ENCODE results near the gene DAB1. TPM values are rescaled to one million over a fixed set of nuclear protein-coding genes. Genes with fewer than 3 reads are reported as not detected.

DAB1 gene
- total and polyA plus RNA-seq, 10 of the 15 experiments (the other 5 are each of a cell fraction or from before 2014, with no cell fraction given) = 0.02 to 0.10 (median 0.03) TPM; not detected in 5

DNA sequence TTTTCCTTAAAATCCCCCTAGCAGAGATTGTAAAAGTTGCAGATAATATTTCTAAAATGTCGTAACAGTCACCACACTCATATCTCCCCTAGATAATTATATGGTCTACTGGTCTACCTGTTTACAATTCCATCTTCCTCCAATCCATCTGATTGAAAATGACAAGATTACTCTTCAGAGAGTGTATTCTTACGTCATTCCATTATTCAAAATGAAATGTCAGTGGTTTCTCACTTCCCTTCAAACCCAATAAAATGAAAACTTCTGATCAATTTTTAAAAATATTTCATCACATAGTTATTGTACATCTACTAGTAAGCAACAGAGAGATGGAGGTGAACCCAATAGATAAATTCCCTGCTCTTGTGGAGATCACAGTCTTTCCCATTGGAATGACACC is 255.9 kb downstream of the DAB1 start (continued):
- TF ChIP-seq ZNF274 (IDR thresholded peaks at IDR 0.05; ENCODE audit: insufficient read depth, insufficient read length) = no peak
- no peak for TF ChIP-seq ZBTB40 (IDR thresholded peaks at IDR 0.05; ENCODE audit: borderline replicate concordance)
- TF ChIP-seq, protein P1, sequence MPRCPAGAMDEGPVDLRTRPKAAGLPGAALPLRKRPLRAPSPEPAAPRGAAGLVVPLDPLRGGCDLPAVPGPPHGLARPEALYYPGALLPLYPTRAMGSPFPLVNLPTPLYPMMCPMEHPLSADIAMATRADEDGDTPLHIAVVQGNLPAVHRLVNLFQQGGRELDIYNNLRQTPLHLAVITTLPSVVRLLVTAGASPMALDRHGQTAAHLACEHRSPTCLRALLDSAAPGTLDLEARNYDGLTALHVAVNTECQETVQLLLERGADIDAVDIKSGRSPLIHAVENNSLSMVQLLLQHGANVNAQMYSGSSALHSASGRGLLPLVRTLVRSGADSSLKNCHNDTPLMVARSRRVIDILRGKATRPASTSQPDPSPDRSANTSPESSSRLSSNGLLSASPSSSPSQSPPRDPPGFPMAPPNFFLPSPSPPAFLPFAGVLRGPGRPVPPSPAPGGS (IDR thresholded peaks at IDR 0.05; ENCODE audit: borderline replicate concordance, insufficient read depth, low read depth, low read length, poor library complexity, severe bottlenecking) = no peak
- no peak for TF ChIP-seq HCFC1 (IDR thresholded peaks at IDR 0.05; ENCODE audit: low read length)
- TF ChIP-seq CEBPB (IDR thresholded peaks at IDR 0.05; ENCODE audit: borderline replicate concordance in 1 of 2, low read depth in 2 of 2, low read length in 2 of 2) = no peak
- no peak for TF ChIP-seq RB1 (IDR thresholded peaks at IDR 0.05; ENCODE audit: borderline replicate concordance)
- TF ChIP-seq TCF12 (IDR thresholded peaks at IDR 0.05; ENCODE audit: low read depth, low read length) = no peak
- TF ChIP-seq ZBED1 (IDR thresholded peaks at IDR 0.05; ENCODE audit: borderline replicate concordance) = no peak
- TF ChIP-seq SMAD5 (IDR thresholded peaks at IDR 0.05; ENCODE audit: low read depth) = no peak
- TF ChIP-seq WRNIP1 (IDR thresholded peaks at IDR 0.05; ENCODE audit: borderline replicate concordance, low read depth, low read length) = no peak
- 0 out of 2 replicates have a peak, but pooled peaks have one; percentile 43 for TF ChIP-seq RELB (IDR thresholded peaks at IDR 0.05; ENCODE audit: low read depth)
- TF ChIP-seq, protein P2, sequence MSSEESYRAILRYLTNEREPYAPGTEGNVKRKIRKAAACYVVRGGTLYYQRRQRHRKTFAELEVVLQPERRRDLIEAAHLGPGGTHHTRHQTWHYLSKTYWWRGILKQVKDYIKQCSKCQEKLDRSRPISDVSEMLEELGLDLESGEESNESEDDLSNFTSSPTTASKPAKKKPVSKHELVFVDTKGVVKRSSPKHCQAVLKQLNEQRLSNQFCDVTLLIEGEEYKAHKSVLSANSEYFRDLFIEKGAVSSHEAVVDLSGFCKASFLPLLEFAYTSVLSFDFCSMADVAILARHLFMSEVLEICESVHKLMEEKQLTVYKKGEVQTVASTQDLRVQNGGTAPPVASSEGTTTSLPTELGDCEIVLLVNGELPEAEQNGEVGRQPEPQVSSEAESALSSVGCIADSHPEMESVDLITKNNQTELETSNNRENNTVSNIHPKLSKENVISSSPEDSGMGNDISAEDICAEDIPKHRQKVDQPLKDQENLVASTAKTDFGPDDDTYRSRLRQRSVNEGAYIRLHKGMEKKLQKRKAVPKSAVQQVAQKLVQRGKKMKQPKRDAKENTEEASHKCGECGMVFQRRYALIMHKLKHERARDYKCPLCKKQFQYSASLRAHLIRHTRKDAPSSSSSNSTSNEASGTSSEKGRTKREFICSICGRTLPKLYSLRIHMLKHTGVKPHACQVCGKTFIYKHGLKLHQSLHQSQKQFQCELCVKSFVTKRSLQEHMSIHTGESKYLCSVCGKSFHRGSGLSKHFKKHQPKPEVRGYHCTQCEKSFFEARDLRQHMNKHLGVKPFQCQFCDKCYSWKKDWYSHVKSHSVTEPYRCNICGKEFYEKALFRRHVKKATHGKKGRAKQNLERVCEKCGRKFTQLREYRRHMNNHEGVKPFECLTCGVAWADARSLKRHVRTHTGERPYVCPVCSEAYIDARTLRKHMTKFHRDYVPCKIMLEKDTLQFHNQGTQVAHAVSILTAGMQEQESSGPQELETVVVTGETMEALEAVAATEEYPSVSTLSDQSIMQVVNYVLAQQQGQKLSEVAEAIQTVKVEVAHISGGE (CRISPR knock-in tag; IDR thresholded peaks at IDR 0.05) = no peak
- no peak for TF ChIP-seq SUZ12 (IDR thresholded peaks at IDR 0.05; ENCODE audit: unreplicated experiment)
- no peak for TF ChIP-seq STAT1 (conservative IDR thresholded peaks at IDR 0.05)
- no peak for TF ChIP-seq USF1 (IDR thresholded peaks at IDR 0.05; ENCODE audit: borderline replicate concordance, extremely low read length, insufficient read depth, low read depth, low read length)
- TF ChIP-seq POLR2A (IDR thresholded peaks at IDR 0.05; ENCODE audit: low read depth, low read length) = no peak
- peak; percentile 90 for TF ChIP-seq ATF2 (IDR thresholded peaks at IDR 0.05; ENCODE audit: low read length)
